HEK293 (cell line): ENCODE measurements around the gene CYP26B1.

Experiments
- CTCF ChIA-PET: fragments of 350-600 bp; formaldehyde crosslinking; extraction: SDS; loops from one replicate; lab custom pipeline; 2021; ENCODE audit warnings: antibody characterized with exemption; lab: Yijun Ruan, JAX
- POLR2A ChIA-PET: fragments of 300-600 bp; formaldehyde crosslinking; extraction: SDS; loops from one replicate; lab custom pipeline; 2020; ENCODE audit warnings: antibody characterized with exemption, inconsistent platforms; lab: Yijun Ruan, JAX
- H3K27ac ChIP-seq: fragments of 200-500 bp; sonication (Bioruptor generic); 2 replicates; pipeline ENCODE4 v1.5.1; 2014; ENCODE audit warnings: low read depth, low read length, control low read depth, inconsistent platforms; ENCODE audit errors: extremely low read depth
- H3K36me3 ChIP-seq, 2 experiments: fragments of 200-500 bp in 1 of 2; sonication (Bioruptor generic) in 1 of 2; 1 replicate in 1 of 2; 2 replicates in 1 of 2; pipeline ENCODE4 v1.5.1; 2014 to 2017; ENCODE audit warnings: inconsistent platforms in 2 of 2, low read length in 2 of 2; ENCODE audit not compliant: control insufficient read depth in 2 of 2, insufficient read depth in 1 of 2
- H3K4me1 ChIP-seq: fragments of 200-500 bp; sonication (Bioruptor generic); 2 replicates; pipeline ENCODE4 v1.5.1; 2014; ENCODE audit warnings: mild to moderate bottlenecking, low read length, inconsistent platforms; ENCODE audit not compliant: control insufficient read depth, insufficient read depth
- H3K4me3 ChIP-seq: 2 replicates; pipeline ENCODE4 v1.5.1; 2011; ENCODE audit warnings: low read depth, mild to moderate bottlenecking, control low read depth, low read length, moderate library complexity
- H3K9me3 ChIP-seq: fragments of 200-500 bp; sonication (Bioruptor generic); 2 replicates; pipeline ENCODE4 v1.5.1; 2014; ENCODE audit warnings: low read depth, low read length, inconsistent platforms; ENCODE audit not compliant: control insufficient read depth, insufficient read depth
- BCL11B ChIP-seq: fragments of 450-650 bp; formaldehyde crosslinking; IDR thresholded peaks from 2 replicates; pipeline ENCODE4 v1.5.1; 2016; ENCODE audit warnings: low read depth, missing biosample characterization, missing genetic modification characterization
- HIC1 ChIP-seq: fragments of 450-650 bp; formaldehyde crosslinking; IDR thresholded peaks from 2 replicates; pipeline ENCODE4 v1.5.1; 2016; ENCODE audit warnings: missing biosample characterization, missing genetic modification characterization
- KLF10 ChIP-seq: fragments of 450-650 bp; IDR thresholded peaks from 2 replicates; pipeline ENCODE4 v1.5.1; 2018; ENCODE audit warnings: missing biosample characterization, mild to moderate bottlenecking, missing genetic modification characterization
- MYNN ChIP-seq: fragments of 450-650 bp; formaldehyde crosslinking; IDR thresholded peaks from 2 replicates; pipeline ENCODE4 v1.5.1; 2016; ENCODE audit warnings: missing biosample characterization, missing genetic modification characterization, borderline replicate concordance
- RBAK ChIP-seq: fragments of 450-650 bp; formaldehyde crosslinking; IDR thresholded peaks from 2 replicates; pipeline ENCODE4 v1.5.1; 2016; ENCODE audit warnings: missing biosample characterization, missing genetic modification characterization
- SCRT1 ChIP-seq: fragments of 450-650 bp; formaldehyde crosslinking; IDR thresholded peaks from 2 replicates; pipeline ENCODE4 v1.5.1; 2016; ENCODE audit warnings: missing biosample characterization, missing genetic modification characterization, borderline replicate concordance
- SETDB1 ChIP-seq: IDR thresholded peaks from one replicate; pipeline ENCODE4 v1.6.1; 2017; ENCODE audit warnings: mild to moderate bottlenecking, low read length, moderate library complexity, mixed read lengths; ENCODE audit not compliant: insufficient read length
- SP3 ChIP-seq: fragments of 450-650 bp; formaldehyde crosslinking; IDR thresholded peaks from 2 replicates; pipeline ENCODE4 v1.5.1; 2016; ENCODE audit warnings: missing biosample characterization, missing genetic modification characterization
- ZBTB1 ChIP-seq: fragments of 450-650 bp; formaldehyde crosslinking; IDR thresholded peaks from 2 replicates; pipeline ENCODE4 v1.5.1; 2016; ENCODE audit warnings: missing biosample characterization, missing genetic modification characterization
- ZBTB20 ChIP-seq: fragments of 450-650 bp; formaldehyde crosslinking; IDR thresholded peaks from 2 replicates; pipeline ENCODE4 v1.5.1; 2016; ENCODE audit warnings: missing biosample characterization, missing genetic modification characterization
- ZNF112 ChIP-seq: fragments of 450-650 bp; formaldehyde crosslinking; IDR thresholded peaks from 2 replicates; pipeline ENCODE4 v1.5.0; 2017; ENCODE audit warnings: missing biosample characterization, missing genetic modification characterization
- ZNF169 ChIP-seq: fragments of 450-650 bp; formaldehyde crosslinking; IDR thresholded peaks from 2 replicates; pipeline ENCODE4 v1.5.1; 2016; ENCODE audit warnings: missing biosample characterization, missing genetic modification characterization
- ZNF23 ChIP-seq: fragments of 450-650 bp; formaldehyde crosslinking; IDR thresholded peaks from 2 replicates; pipeline ENCODE4 v1.5.1; 2016; ENCODE audit warnings: missing biosample characterization, missing genetic modification characterization, borderline replicate concordance
- ZNF335 ChIP-seq: fragments of 450-650 bp; formaldehyde crosslinking; conservative IDR thresholded peaks from 2 replicates; pipeline ENCODE4 v1.5.1; 2016; ENCODE audit warnings: missing biosample characterization, missing genetic modification characterization
- ZNF433 ChIP-seq: fragments of 450-650 bp; formaldehyde crosslinking; IDR thresholded peaks from 2 replicates; pipeline ENCODE4 v1.5.1; 2016; ENCODE audit warnings: missing biosample characterization, missing genetic modification characterization, low read depth
- ZNF658 ChIP-seq: fragments of 450-650 bp; formaldehyde crosslinking; IDR thresholded peaks from 2 replicates; pipeline ENCODE4; 2016; ENCODE audit warnings: missing biosample characterization, missing genetic modification characterization
- ZNF76 ChIP-seq: fragments of 450-650 bp; formaldehyde crosslinking; IDR thresholded peaks from 2 replicates; pipeline ENCODE4; 2016; ENCODE audit warnings: low read depth, missing biosample characterization, missing genetic modification characterization, borderline replicate concordance
- ZNF837 ChIP-seq: fragments of 450-650 bp; formaldehyde crosslinking; IDR thresholded peaks from 2 replicates; pipeline ENCODE4 v1.5.1; 2016; ENCODE audit warnings: missing biosample characterization, missing genetic modification characterization
- ZSCAN18 ChIP-seq: fragments of 450-650 bp; formaldehyde crosslinking; IDR thresholded peaks from 2 replicates; pipeline ENCODE4 v1.5.1; 2016; ENCODE audit warnings: missing biosample characterization, missing genetic modification characterization
- ZXDB ChIP-seq: fragments of 450-650 bp; formaldehyde crosslinking; IDR thresholded peaks from 2 replicates; pipeline ENCODE4 v1.5.1; 2016; ENCODE audit warnings: missing biosample characterization, missing genetic modification characterization
- TF ChIP-seq, protein P1 (sequence below): fragments of 450-650 bp; formaldehyde crosslinking; IDR thresholded peaks from 2 replicates; pipeline ENCODE4 v1.5.1; 2016; ENCODE audit warnings: missing biosample characterization, missing genetic modification characterization
- TF ChIP-seq, protein P2 (sequence below): fragments of 450-650 bp; formaldehyde crosslinking; conservative IDR thresholded peaks from 2 replicates; pipeline ENCODE4 v1.5.1; 2016; ENCODE audit warnings: low read depth, missing biosample characterization, missing genetic modification characterization

CYP26B1 gene

DNA sequence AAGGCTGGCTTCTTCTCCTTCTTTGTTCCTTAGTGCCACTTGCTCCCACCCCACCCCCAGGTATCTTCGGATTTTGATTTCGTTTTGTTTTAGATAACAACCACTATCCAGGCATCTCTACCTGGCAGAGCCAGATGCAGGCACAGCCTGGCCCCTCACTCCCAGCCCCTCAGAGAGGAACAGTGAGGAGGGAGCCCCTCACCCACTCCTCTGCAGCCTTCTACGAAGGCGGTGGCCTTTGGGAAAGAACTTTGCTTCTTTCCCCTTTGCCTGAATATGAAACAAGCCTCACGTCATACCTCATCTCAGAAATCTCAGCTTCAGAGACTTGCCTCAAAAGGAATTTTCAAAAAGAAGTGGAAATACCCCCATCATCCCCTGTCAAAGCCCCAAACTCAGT is 6.3 kb upstream of the CYP26B1 start:
- ChIA-PET CTCF (interaction anchor here (0.9 to 6.4 kb wide), 3 partner anchors 230 to 607 kb away, joined by 4 to 103 read pairs (median 29); no protein-coding TSS in a partner anchor), POLR2A (no interaction called here)
- TF ChIP-seq MYNN: no peak
- TF ChIP-seq ZNF23: no peak
- no peak for TF ChIP-seq ZNF658 (tag by site-specific recombination)
- TF ChIP-seq ZBTB20 (tag by site-specific recombination): no peak
- TF ChIP-seq HIC1 (tag by site-specific recombination): no peak
- no peak for TF ChIP-seq RBAK (tag by site-specific recombination)
- TF ChIP-seq KLF10 (tag by site-specific recombination): no peak
- TF ChIP-seq, protein P1, sequence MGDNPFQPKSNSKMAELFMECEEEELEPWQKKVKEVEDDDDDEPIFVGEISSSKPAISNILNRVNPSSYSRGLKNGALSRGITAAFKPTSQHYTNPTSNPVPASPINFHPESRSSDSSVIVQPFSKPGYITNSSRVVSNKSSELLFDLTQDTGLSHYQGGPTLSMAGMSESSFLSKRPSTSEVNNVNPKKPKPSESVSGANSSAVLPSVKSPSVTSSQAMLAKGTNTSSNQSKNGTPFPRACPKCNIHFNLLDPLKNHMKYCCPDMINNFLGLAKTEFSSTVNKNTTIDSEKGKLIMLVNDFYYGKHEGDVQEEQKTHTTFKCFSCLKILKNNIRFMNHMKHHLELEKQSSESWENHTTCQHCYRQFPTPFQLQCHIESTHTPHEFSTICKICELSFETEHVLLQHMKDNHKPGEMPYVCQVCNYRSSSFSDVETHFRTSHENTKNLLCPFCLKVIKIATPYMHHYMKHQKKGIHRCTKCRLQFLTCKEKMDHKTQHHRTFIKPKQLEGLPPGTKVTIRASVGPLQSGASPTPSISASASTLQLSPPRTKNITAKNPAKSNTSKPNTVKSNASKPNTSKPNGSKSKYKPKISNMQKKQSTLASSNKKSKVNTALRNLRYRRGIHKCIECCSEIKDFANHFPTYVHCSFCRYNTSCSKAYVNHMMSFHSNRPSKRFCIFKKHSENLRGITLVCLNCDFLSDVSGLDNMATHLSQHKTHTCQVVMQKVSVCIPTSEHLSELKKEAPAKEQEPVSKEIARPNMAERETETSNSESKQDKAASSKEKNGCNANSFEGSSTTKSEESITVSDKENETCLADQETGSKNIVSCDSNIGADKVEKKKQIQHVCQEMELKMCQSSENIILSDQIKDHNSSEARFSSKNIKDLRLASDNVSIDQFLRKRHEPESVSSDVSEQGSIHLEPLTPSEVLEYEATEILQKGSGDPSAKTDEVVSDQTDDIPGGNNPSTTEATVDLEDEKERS (tag by site-specific recombination): no peak
- TF ChIP-seq ZSCAN18 (tag by site-specific recombination): no peak
- Histone ChIP-seq H3K9me3 (no peaks in the 10 kb centered on the region), H3K36me3 (no peaks in the 10 kb centered on the region), H3K4me1 (peaks cover 4% of the 10 kb centered on the region; the same call in 1 of the 2 replicates), H3K4me3 (no peak overlapping the region), H3K27ac (no peak overlapping the region)

GRCh38 chr2:72153026-72153791 is 5.5 kb upstream of the CYP26B1 start:
- CTCF ChIA-PET: interaction anchor here (0.5 to 6.4 kb wide), 8 partner anchors 172 to 606 kb away, joined by 3 to 103 read pairs (median 4); no protein-coding TSS in a partner anchor
- Histone ChIP-seq H3K27ac (no peak overlapping the region), H3K4me3 (no peak overlapping the region), H3K9me3 (no peaks in the 10 kb centered on the region), H3K36me3 (no peaks in the 10 kb centered on the region), H3K4me1 (peaks cover 4% of the 10 kb centered on the region; the same call in 1 of the 2 replicates)
- POLR2A ChIA-PET: no interaction called here
- TF ChIP-seq ZNF335 (tag by site-specific recombination): no peak
- no peak for TF ChIP-seq ZNF76 (tag by site-specific recombination)
- TF ChIP-seq ZNF433 (tag by site-specific recombination): no peak
- TF ChIP-seq ZNF169 (tag by site-specific recombination): no peak
- TF ChIP-seq BCL11B (tag by site-specific recombination): no peak
- no peak for TF ChIP-seq ZNF112
- no peak for TF ChIP-seq ZNF837
- no peak for TF ChIP-seq HIC1 (tag by site-specific recombination)
- no peak for TF ChIP-seq ZXDB
- TF ChIP-seq SETDB1: no peak
- TF ChIP-seq, protein P2, sequence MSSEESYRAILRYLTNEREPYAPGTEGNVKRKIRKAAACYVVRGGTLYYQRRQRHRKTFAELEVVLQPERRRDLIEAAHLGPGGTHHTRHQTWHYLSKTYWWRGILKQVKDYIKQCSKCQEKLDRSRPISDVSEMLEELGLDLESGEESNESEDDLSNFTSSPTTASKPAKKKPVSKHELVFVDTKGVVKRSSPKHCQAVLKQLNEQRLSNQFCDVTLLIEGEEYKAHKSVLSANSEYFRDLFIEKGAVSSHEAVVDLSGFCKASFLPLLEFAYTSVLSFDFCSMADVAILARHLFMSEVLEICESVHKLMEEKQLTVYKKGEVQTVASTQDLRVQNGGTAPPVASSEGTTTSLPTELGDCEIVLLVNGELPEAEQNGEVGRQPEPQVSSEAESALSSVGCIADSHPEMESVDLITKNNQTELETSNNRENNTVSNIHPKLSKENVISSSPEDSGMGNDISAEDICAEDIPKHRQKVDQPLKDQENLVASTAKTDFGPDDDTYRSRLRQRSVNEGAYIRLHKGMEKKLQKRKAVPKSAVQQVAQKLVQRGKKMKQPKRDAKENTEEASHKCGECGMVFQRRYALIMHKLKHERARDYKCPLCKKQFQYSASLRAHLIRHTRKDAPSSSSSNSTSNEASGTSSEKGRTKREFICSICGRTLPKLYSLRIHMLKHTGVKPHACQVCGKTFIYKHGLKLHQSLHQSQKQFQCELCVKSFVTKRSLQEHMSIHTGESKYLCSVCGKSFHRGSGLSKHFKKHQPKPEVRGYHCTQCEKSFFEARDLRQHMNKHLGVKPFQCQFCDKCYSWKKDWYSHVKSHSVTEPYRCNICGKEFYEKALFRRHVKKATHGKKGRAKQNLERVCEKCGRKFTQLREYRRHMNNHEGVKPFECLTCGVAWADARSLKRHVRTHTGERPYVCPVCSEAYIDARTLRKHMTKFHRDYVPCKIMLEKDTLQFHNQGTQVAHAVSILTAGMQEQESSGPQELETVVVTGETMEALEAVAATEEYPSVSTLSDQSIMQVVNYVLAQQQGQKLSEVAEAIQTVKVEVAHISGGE (tag by site-specific recombination): no peak
- no peak for TF ChIP-seq SP3 (tag by site-specific recombination)
- TF ChIP-seq ZBTB1 (tag by site-specific recombination): no peak
- no peak for TF ChIP-seq SCRT1 (tag by site-specific recombination)
